ENCODE data around the gene NECAB2. TPM values are rescaled to one million over a fixed set of nuclear protein-coding genes. Genes with fewer than 3 reads are reported as not detected.

Gene NECAB2
- total RNA-seq, 4 donors from 2014 or later = 0.65 TPM; not detected in 3

DNA sequence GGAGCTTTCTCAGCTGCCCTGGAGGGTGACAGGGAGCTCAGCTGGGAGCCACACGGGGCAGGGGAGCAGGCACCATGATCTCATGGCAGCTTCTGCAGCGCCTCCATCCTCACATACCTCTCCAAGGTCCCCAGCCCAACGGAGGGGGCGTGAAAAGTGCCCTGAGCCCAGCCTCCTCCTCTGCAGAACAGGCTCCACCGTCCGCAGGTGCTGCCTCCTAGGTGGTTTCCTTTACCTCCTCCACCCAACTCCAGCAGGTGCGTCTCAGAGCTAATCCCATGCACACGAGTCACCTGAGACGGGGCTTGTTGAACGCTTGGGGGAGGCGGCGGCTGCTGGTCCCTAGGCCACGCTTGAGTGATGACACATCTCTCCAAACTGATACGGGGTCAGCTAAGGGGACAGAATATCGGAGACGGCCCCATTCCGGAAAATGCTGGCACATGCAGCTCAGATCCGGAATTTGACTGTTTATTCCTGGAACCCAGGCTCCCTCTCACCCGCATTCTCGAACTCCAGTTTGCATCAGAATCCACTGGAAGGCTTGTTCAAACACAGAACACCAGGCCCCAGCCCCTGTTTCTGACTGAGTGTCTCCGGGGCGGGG lies 74.9 kb downstream of the NECAB2 start:
- TF ChIP-seq, protein P1, sequence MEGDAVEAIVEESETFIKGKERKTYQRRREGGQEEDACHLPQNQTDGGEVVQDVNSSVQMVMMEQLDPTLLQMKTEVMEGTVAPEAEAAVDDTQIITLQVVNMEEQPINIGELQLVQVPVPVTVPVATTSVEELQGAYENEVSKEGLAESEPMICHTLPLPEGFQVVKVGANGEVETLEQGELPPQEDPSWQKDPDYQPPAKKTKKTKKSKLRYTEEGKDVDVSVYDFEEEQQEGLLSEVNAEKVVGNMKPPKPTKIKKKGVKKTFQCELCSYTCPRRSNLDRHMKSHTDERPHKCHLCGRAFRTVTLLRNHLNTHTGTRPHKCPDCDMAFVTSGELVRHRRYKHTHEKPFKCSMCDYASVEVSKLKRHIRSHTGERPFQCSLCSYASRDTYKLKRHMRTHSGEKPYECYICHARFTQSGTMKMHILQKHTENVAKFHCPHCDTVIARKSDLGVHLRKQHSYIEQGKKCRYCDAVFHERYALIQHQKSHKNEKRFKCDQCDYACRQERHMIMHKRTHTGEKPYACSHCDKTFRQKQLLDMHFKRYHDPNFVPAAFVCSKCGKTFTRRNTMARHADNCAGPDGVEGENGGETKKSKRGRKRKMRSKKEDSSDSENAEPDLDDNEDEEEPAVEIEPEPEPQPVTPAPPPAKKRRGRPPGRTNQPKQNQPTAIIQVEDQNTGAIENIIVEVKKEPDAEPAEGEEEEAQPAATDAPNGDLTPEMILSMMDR (IDR thresholded peaks at IDR 0.05) = no peak
- DNase-seq (ENCODE audit: low spot score) = no peak

DNA sequence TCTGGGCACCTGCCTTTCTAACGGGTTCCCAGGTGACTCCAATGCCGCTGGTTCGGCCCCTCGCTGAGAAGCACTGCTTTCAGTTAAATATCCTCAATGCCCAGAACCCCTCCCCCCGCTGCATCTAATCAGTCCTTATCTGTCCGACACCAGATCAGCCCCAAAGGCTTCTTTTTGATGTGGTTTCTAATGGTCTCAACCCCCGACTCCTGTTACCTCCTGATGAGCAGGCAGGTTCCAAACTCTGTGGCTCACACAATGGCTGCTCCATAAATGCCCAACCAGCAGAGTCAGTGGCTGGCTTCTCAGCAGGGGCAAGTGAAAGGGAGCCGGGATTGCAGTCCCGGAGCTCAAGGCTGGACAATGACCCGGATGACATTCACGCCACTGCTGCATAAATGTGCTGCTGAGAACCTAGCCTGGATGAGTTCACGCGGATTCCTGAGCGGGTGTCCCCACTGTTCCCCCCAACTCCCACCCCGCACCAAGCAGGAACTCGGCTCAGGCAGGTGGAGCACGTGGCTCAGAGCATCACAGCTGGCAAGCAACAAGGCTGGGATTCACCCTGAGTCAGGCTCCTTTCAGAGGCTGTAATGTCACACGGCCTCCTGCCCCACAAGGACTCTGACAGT lies 75.6 kb downstream of the NECAB2 start:
- ATAC-seq (ENCODE audit: low FRiP score) (no peak), DNase-seq (ENCODE audit: low spot score) (no peak)
- TF ChIP-seq, protein P1 (IDR thresholded peaks at IDR 0.05) = no peak

More for the DNA sequence above, 74.9 kb downstream of the NECAB2 start:
- ATAC-seq (ENCODE audit: low FRiP score) = no peak

DNA sequence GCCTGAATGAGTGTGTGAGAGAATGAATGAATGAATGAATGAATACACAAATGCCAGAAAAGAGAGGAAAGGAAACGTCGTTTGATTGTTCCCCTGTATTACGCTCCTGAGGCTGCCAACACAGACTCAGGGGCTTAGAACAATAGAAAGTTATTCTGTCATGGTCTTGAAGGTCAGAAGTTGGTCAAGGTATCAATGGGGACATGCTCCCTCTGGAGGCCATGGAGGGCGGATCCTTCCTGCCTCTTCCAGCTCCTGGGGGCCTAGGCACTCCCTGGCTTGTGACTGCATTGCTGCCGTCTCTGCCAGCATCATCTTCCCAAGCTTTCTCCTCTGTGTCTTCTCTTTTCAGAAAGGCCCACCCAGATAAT lies 76.1 kb downstream of the NECAB2 start:
- no peak for DNase-seq (ENCODE audit: low spot score)
- ATAC-seq (ENCODE audit: low FRiP score) = no peak
- TF ChIP-seq, protein P1 (IDR thresholded peaks at IDR 0.05) = no peak

DNA sequence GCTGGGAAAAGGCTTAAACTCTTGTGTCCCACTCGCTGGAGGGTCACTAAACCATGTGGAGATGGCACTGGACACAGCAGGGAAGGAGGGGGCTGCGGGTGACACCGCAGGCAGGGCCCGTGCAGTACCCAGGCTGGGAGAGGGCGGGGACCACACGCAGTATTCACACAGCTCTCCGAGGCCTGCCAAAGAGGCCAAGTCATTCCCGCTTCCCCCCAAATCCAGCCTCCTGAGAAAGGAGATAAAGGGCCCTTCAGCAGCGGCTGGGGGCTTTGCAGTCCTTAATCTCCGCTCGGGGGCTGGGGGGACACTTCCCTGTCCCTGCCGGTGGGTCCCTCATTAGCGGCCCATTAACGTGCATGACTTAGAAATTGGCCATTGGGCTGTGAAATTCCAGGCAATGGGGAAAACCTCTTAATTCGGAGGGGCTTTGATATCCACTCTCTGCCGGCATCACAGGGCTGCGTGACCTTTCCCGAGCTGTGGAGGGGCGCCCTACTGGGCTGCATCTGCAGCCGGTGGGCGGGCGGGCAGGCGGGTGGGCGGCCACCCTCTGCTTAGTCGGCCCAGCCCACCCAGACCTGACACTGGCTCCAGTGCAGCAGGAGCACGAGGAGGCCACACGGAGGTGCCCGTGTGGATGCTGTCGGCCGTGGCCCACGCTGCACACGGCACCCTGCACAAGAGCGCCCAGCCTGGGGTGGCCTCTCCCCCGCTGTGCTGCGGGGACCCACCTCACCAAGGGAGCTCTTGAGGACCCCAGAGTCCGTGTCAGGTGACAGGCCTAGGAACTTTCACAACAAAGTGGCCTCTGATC lies 77.2 kb downstream of the NECAB2 start:
- DNase-seq (ENCODE audit: low spot score) (no peak), ATAC-seq (ENCODE audit: low FRiP score) (no peak)
- TF ChIP-seq, protein P1 (IDR thresholded peaks at IDR 0.05) = no peak

DNA sequence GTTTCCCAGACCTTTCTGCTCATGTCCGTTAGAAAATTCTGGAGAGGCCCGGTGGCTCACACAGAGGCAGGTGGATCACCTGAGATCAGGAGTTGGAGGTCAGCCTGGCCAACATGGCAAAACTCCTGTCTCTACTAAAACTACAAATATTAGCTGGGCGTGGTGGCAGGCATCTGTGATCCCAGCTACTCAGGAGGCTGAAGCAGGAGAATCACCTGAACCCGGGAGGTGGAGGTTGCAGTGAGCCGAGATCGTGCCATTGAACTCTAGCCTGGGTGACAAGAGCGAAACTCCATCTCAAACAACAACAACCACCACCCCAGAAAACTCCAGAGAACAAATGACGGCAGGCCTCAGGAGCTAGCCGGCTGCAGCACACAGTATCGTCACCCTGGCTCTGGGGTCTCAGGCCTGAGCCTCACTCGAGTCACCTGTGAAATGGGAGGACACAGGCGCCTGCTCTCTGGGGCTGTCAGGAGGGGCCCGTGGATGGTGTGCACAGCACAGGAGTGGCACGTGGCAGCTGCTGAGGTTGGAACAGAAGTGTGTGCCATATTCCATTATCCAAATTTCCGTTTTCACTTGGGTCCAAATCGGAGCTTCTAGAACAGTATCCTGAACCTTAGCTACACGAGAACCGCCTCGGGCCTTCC lies 77.9 kb downstream of the NECAB2 start:
- TF ChIP-seq, protein P1 (IDR thresholded peaks at IDR 0.05) = no peak
- DNase-seq (ENCODE audit: low spot score) (no peak), ATAC-seq (ENCODE audit: low FRiP score) (no peak)

DNA sequence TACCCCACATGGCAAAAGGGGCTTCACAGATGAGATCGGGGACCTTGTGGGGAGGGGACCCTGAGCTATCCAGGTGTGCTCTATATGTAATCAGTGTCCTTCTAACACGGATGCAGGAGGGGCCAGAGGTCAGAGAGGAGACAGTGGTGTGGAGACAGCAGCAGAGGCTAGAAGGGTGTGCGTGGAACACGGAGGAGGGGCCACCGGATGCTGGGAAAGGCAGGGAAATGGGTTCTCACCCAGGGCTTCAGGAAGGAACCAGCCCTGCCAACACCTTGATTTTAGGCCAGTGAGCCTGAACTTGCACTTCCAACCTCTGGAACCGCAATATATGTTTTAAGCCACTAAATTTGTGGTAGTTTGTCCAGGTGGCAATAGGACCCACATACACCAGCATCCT lies 79.2 kb downstream of the NECAB2 start:
- no peak for ATAC-seq (ENCODE audit: low FRiP score)
- DNase-seq (ENCODE audit: low spot score) = no peak
- TF ChIP-seq, protein P1 (IDR thresholded peaks at IDR 0.05) = no peak
